SK-N-SH (cell line): ENCODE data around the gene ETV1. TPM values are rescaled to one million over a fixed set of nuclear protein-coding genes. Genes with fewer than 3 reads are reported as not detected.
A peak's percentile ranks its signal among the peaks of the same experiment; 100 is the strongest.

Experiments
- CTCF ChIA-PET: fragments of 300-600, 350-600 bp; formaldehyde crosslinking; extraction: SDS; loops from one replicate; lab custom pipeline; 2021; lab: Yijun Ruan, JAX
- POLR2A ChIA-PET: fragments of 350-600 bp; sonication (Branson Sonifier 250); formaldehyde crosslinking; extraction: SDS; loops from one replicate; lab custom pipeline; 2020; ENCODE audit warnings: antibody characterized with exemption, inconsistent platforms; lab: Yijun Ruan, JAX
- DNase-seq: peaks from one replicate; pipeline ENCODE4 v3.0.0; 2012
- H2AFZ ChIP-seq: fragments of 200-600 bp; sonication (generic); 2 replicates; pipeline ENCODE4 v1.8.1; 2016; ENCODE audit warnings: antibody characterized with exemption, mild to moderate bottlenecking, low read depth
- H3F3A ChIP-seq: fragments of 200-600 bp; sonication (generic); replicated peaks from 2 replicates; pipeline ENCODE3; 2016; ENCODE audit warnings: antibody characterized with exemption, mild to moderate bottlenecking; ENCODE audit not compliant: insufficient read depth
- H3K27ac ChIP-seq, 2 experiments: fragments of 200-500 bp in 1 of 2; fragments of 200-600 bp in 1 of 2; sonication (Bioruptor generic) in 1 of 2; sonication (generic), shearing (Covaris generic) in 1 of 2; 2 replicates each; pipeline versions ENCODE4 v1.5.1 to v1.6.1; 2014 to 2016; ENCODE audit warnings: low read depth in 2 of 2, inconsistent platforms in 1 of 2, low read length in 1 of 2, mild to moderate bottlenecking in 1 of 2, mixed read lengths in 1 of 2
- H3K27me3 ChIP-seq: fragments of 200-600 bp; sonication (generic), shearing (Covaris generic); 2 replicates; pipeline ENCODE4 v1.6.1; 2016; ENCODE audit warnings: mixed run types; ENCODE audit not compliant: insufficient read depth
- H3K36me3 ChIP-seq, 2 experiments: fragments of 200-500 bp in 1 of 2; fragments of 200-600 bp in 1 of 2; sonication (Bioruptor generic) in 1 of 2; sonication (generic) in 1 of 2; replicated peaks in 1 of 2; 2 replicates each; pipeline versions ENCODE3 to v1.5.1; 2014 to 2016; ENCODE audit warnings: low read length in 1 of 2, mild to moderate bottlenecking in 1 of 2; ENCODE audit not compliant: insufficient read depth in 2 of 2, control insufficient read depth in 1 of 2
- H3K4me1 ChIP-seq, 2 experiments: fragments of 200-500 bp in 1 of 2; fragments of 200-600 bp in 1 of 2; sonication (Bioruptor generic) in 1 of 2; sonication (generic), shearing (Covaris generic) in 1 of 2; 2 replicates each; pipeline versions ENCODE4 v1.5.1 to v1.6.1; 2014 to 2016; ENCODE audit warnings: low read depth in 1 of 2, low read length in 1 of 2, mixed run types in 1 of 2; ENCODE audit not compliant: insufficient read depth in 2 of 2, control insufficient read depth in 1 of 2
- H3K4me2 ChIP-seq: fragments of 200-600 bp; sonication (generic), shearing (Covaris generic); 2 replicates; pipeline ENCODE4 v1.6.1; 2017; ENCODE audit warnings: mixed run types
- H3K4me3 ChIP-seq, 2 experiments: fragments of 200-500 bp in 1 of 2; fragments of 200-600 bp in 1 of 2; sonication (Bioruptor generic) in 1 of 2; sonication (generic), shearing (Covaris generic) in 1 of 2; 2 replicates each; pipeline versions ENCODE4 v1.5.1 to v1.8.1; 2014 to 2016; ENCODE audit warnings: low read depth in 2 of 2, inconsistent platforms in 1 of 2, low read length in 1 of 2, mild to moderate bottlenecking in 1 of 2, mixed read lengths in 1 of 2, moderate library complexity in 1 of 2
- H3K79me2 ChIP-seq: fragments of 200-600 bp; sonication (generic); 2 replicates; pipeline ENCODE4 v1.8.1; 2017; ENCODE audit warnings: mild to moderate bottlenecking; ENCODE audit not compliant: insufficient read depth
- H3K9ac ChIP-seq: fragments of 200-600 bp; sonication (generic); 2 replicates; pipeline ENCODE4 v1.6.1; 2017; ENCODE audit warnings: mixed run types
- H3K9me2 ChIP-seq: fragments of 200-600 bp; sonication (generic); 2 replicates; pipeline ENCODE4 v1.6.1; 2017; ENCODE audit warnings: mixed run types
- H3K9me3 ChIP-seq: fragments of 200-600 bp; sonication (generic); 2 replicates; pipeline ENCODE4 v1.6.1; 2017; ENCODE audit warnings: mixed run types, mild to moderate bottlenecking, moderate library complexity
- H4K20me1 ChIP-seq: fragments of 200-600 bp; sonication (generic); 2 replicates; pipeline ENCODE4 v1.6.1; 2017; ENCODE audit warnings: mild to moderate bottlenecking, mixed run types; ENCODE audit not compliant: insufficient read depth
- CHD2 ChIP-seq: fragments of 150-350 bp; IDR thresholded peaks from 2 replicates; pipeline ENCODE4 v1.6.1; 2018; ENCODE audit warnings: low read length; ENCODE audit not compliant: partially characterized antibody
- FOXJ3 ChIP-seq: sonication (generic); formaldehyde crosslinking; IDR thresholded peaks from 2 replicates; pipeline ENCODE4 v1.5.1; 2020; ENCODE audit warnings: mild to moderate bottlenecking, missing genetic modification reagents
- GABPA ChIP-seq: IDR thresholded peaks from 2 replicates; pipeline ENCODE4 v1.4.0; 2012; ENCODE audit warnings: low read depth, mild to moderate bottlenecking
- POLR2AphosphoS5 ChIP-seq: IDR thresholded peaks from 2 replicates; pipeline ENCODE4 v1.6.1; 2012; ENCODE audit warnings: low read depth, low read length
- TCF12 ChIP-seq: IDR thresholded peaks from 2 replicates; pipeline ENCODE4 v1.4.0; 2012
- TEAD4 ChIP-seq: IDR thresholded peaks from 2 replicates; pipeline ENCODE4 v1.4.0; 2012; ENCODE audit warnings: mild to moderate bottlenecking, borderline replicate concordance; ENCODE audit not compliant: insufficient read depth
- USF2 ChIP-seq: fragments of 150-350 bp; IDR thresholded peaks from 2 replicates; pipeline ENCODE4 v1.6.1; 2017; ENCODE audit warnings: antibody characterized with exemption, low read length, low read depth, borderline replicate concordance
- ZBTB33 ChIP-seq: IDR thresholded peaks from 2 replicates; pipeline ENCODE4 v1.4.0; 2012; ENCODE audit warnings: low read depth, borderline replicate concordance
- WGBS: methylation state at CpG from one replicate; pipeline ENCODE4 v1.1.6; 2017; ENCODE audit warnings: low lambda C conversion rate; 5-methylcytosine and 5-hydroxymethylcytosine counted together
- polyA plus RNA-seq, 3 experiments: library from polyadenylated mRNA; depleted of rRNA; stranded (reverse); fragments of >200 nt; gene quantifications; 2 replicates each; pipeline ENCODE4 v1.2.3, GENCODE V29; 2012
- TF ChIP-seq, protein P1 (sequence below): IDR thresholded peaks from 2 replicates; pipeline ENCODE4; 2012

The ETV1 gene
- polyA plus RNA-seq, 1 of the 3 experiments (the other 2 are of a cell fraction): 24.9 TPM

GRCh38 chr7:13856012-13856411 is 133.5 kb downstream of the ETV1 start:
- ChIA-PET POLR2A (no interaction called here), CTCF (interaction anchor here (0.6 to 1.2 kb wide), 2 partner anchors 18 to 343 kb away, joined by 3 read pairs; no protein-coding TSS in a partner anchor)
- no peaks in the 10 kb centered on the region for H3K9me2 ChIP-seq
- DNase-seq: no peak
- no peak overlapping the region for H2AFZ ChIP-seq
- no peak overlapping the region for H3K4me3 ChIP-seq
- H3K4me2 ChIP-seq: no peak overlapping the region
- H3K27me3 ChIP-seq: no peaks in the 10 kb centered on the region
- no peaks in the 10 kb centered on the region for H4K20me1 ChIP-seq
- peaks cover 7 to 10% of the 10 kb centered on the region in 2 experiments for H3K4me1 ChIP-seq
- H3K79me2 ChIP-seq: no peaks in the 10 kb centered on the region
- H3K9me3 ChIP-seq: no peaks in the 10 kb centered on the region
- H3K36me3 ChIP-seq: no peaks in the 10 kb centered on the region
- H3K27ac ChIP-seq: no peak overlapping the region
- H3F3A ChIP-seq: peaks cover 4% of the 10 kb centered on the region
- WGBS: 76% methylated on average over 1 of the region's 1 CpG
- TF ChIP-seq USF2: no peak
- H3K9ac ChIP-seq: no peak overlapping the region

DNA sequence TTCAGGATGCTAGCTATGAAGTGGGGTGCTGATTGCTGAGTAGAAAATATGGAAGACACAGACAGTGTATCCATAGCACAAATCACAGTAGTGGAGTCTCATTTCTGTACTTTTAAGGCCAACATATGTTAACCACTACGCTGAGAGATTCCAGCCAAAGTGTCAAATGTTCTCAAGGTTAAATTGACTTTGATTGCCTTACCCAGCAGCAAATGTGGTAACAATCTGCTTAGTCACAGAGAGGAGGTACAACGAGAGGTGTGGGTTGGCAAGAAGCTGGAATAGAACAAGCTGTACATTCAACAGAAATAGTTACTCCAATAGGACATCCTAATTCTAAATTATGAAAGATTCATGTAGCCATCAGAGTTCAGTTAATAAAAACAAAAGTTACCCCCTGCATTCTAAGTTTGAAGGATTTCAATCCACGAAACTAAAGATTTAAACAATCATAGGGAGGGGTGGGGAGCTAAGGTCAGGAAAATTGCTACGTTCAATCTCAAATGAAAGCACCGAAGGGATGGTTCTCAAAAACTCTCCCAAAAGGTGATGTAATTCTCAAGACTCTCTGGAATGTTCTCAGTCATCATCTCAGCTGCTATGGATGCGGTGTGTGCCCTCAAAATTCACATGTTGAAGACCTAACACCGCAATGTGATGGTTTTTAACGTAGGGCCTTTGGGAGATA is 137.0 kb downstream of the ETV1 start:
- no peak for DNase-seq
- 88% methylated on average over 8 of the region's 8 CpGs for WGBS
- Histone ChIP-seq H3K4me3 (no peak overlapping the region), H2AFZ (no peak overlapping the region), H3K79me2 (no peaks in the 10 kb centered on the region), H3K27me3 (no peaks in the 10 kb centered on the region), H3K27ac (no peak overlapping the region), H4K20me1 (no peaks in the 10 kb centered on the region), H3K9ac (no peak overlapping the region), H3K9me3 (no peaks in the 10 kb centered on the region), H3K4me1 (peaks cover 17 to 26% of the 10 kb centered on the region in 2 experiments), H3K9me2 (no peaks in the 10 kb centered on the region), H3K4me2 (no peak overlapping the region), H3F3A (peaks cover 29% of the 10 kb centered on the region), H3K36me3 (no peaks in the 10 kb centered on the region)
- ChIA-PET CTCF (interaction anchor here (0.7 to 1.0 kb wide), 2 partner anchors 87 to 115 kb away, joined by 3 read pairs; no protein-coding TSS in a partner anchor), POLR2A (no interaction called here)
- TF ChIP-seq ZBTB33 (no peak), TEAD4 (no peak), GABPA (no peak), CHD2 (no peak), FOXJ3 (CRISPR knock-in tag) (no peak), POLR2AphosphoS5 (no peak), TCF12 (peak; percentile 44; the same call in 1 of the 2 replicates)
- TF ChIP-seq, protein P1, sequence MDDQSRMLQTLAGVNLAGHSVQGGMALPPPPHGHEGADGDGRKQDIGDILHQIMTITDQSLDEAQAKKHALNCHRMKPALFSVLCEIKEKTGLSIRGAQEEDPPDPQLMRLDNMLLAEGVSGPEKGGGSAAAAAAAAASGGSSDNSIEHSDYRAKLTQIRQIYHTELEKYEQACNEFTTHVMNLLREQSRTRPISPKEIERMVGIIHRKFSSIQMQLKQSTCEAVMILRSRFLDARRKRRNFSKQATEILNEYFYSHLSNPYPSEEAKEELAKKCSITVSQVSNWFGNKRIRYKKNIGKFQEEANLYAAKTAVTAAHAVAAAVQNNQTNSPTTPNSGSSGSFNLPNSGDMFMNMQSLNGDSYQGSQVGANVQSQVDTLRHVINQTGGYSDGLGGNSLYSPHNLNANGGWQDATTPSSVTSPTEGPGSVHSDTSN: peak; percentile 59
